Suprapubic skin (tissue), 4 donors: ENCODE results near the gene DMRT1. TPM values are rescaled to one million over a fixed set of nuclear protein-coding genes. Genes with fewer than 3 reads are reported as not detected.
"Not testable (repeated sequence)": the region's sequence is repeated elsewhere in the genome, so short reads cannot be mapped to it uniquely, and the experiment has no call there.

Source experiments
- DNase-seq, 2 donors: peaks; one replicate each; pipeline ENCODE4 v3.0.0-alpha.2; 2019; ENCODE audit warnings: low spot score in 2 of 2
- H3K27ac ChIP-seq: fragments of 200-600 bp; sonication (generic); one replicate; pipeline ENCODE4 v1.5.1; 2019
- H3K27me3 ChIP-seq: fragments of 200-600 bp; sonication (generic); one replicate; pipeline ENCODE4 v1.5.1; 2019
- H3K36me3 ChIP-seq: fragments of 200-600 bp; sonication (generic); one replicate; pipeline ENCODE4 v1.5.1; 2019
- H3K4me1 ChIP-seq: fragments of 200-600 bp; sonication (generic); one replicate; pipeline ENCODE4 v1.5.1; 2019
- H3K4me3 ChIP-seq: fragments of 200-600 bp; sonication (generic); one replicate; pipeline ENCODE4 v1.5.1; 2019; ENCODE audit warnings: mild to moderate bottlenecking
- H3K9me3 ChIP-seq: fragments of 200-600 bp; sonication (generic); one replicate; pipeline ENCODE4 v1.5.1; 2019
- EP300 ChIP-seq: sonication (generic); formaldehyde crosslinking; IDR thresholded peaks from one replicate; pipeline ENCODE4 v1.6.1; 2017; ENCODE audit warnings: antibody characterized with exemption
- POLR2A ChIP-seq, 2 donors: fragments of 450-650 bp; IDR thresholded peaks; one replicate each; pipeline ENCODE4 v1.6.1; 2017; ENCODE audit warnings: antibody characterized with exemption in 2 of 2, mild to moderate bottlenecking in 2 of 2, moderate library complexity in 2 of 2
- POLR2AphosphoS5 ChIP-seq, 3 donors: sonication (generic); formaldehyde crosslinking; IDR thresholded peaks; one replicate each; pipeline ENCODE4 v1.6.1; 2017; ENCODE audit warnings: antibody characterized with exemption in 3 of 3
- WGBS: methylation state at CpG from one replicate; pipeline ENCODE4 v1.1.5; 2018; 5-methylcytosine and 5-hydroxymethylcytosine counted together
- total RNA-seq, 4 donors: library from RNA; depleted of rRNA; stranded (reverse); fragments of >200 nt; gene quantifications; one replicate each; pipeline ENCODE4 v1.1.0, GENCODE V29; 2016
- TF ChIP-seq, protein P1 (sequence below), 2 donors: fragments of 200-600 bp in 1 of 2; fragments of 450-650 bp in 1 of 2; sonication (generic) in 1 of 2; IDR thresholded peaks; one replicate each; pipeline ENCODE4 v1.5.1; 2016 to 2019; ENCODE audit warnings: antibody characterized with exemption in 2 of 2, mild to moderate bottlenecking in 1 of 2, moderate library complexity in 1 of 2

DMRT1 gene
- total RNA-seq, 4 donors from 2014 or later = not detected

DNA sequence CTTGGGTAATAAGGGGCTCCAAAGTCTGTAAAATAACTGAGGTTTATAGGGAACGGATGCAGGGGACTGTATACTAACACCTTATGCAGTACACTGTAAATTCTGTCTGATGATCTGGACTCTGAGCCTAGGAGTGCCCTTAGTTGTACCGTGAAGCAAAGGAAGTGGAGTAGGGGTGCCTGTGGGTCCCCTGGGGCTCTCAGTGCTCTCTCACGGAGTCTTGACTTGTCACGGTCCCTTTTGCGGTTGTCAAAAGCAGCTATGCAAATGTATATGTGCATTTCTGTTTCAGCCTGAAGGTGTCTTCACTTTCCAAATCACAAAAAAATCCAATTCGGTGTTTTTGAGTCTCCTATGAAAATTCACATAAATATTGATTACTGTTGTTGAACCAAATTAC lies 17.8 kb downstream of the DMRT1 start:
- Histone ChIP-seq H3K4me1 (no peaks in the 10 kb centered on the region), H3K27ac (no peak overlapping the region), H3K36me3 (no peaks in the 10 kb centered on the region), H3K27me3 (peaks cover 11% of the 10 kb centered on the region), H3K4me3 (no peak overlapping the region), H3K9me3 (no peaks in the 10 kb centered on the region)
- no peak for TF ChIP-seq POLR2AphosphoS5 (IDR thresholded peaks at IDR 0.05)
- DNase-seq = no peak
- 43% methylated on average over 6 of the region's 6 CpGs for WGBS

DNA sequence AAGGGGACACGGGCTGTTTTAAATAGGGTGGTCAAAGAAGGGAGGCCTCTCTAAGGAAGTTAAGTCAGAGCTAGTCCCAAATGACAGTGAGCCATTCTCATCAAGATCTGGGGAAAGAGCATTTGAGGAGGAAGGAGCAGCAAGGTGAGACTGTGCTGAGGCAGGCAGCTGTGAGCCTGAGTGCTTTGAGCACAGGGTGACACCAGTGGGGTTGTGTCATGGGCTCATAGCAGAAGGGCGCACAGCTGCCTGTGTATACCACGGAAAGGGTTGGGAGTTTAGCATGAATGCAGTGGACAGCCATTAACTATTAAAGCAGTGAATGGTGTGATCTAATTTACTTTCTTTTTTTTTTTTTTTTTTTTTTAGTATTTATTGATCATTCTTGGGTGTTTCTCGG lies 19.2 kb downstream of the DMRT1 start:
- H3K27ac ChIP-seq = no peak overlapping the region
- H3K27me3 ChIP-seq = peaks cover 11% of the 10 kb centered on the region
- H3K4me3 ChIP-seq = no peak overlapping the region
- H3K9me3 ChIP-seq = no peaks in the 10 kb centered on the region
- TF ChIP-seq EP300 = no peak
- TF ChIP-seq, protein P1, sequence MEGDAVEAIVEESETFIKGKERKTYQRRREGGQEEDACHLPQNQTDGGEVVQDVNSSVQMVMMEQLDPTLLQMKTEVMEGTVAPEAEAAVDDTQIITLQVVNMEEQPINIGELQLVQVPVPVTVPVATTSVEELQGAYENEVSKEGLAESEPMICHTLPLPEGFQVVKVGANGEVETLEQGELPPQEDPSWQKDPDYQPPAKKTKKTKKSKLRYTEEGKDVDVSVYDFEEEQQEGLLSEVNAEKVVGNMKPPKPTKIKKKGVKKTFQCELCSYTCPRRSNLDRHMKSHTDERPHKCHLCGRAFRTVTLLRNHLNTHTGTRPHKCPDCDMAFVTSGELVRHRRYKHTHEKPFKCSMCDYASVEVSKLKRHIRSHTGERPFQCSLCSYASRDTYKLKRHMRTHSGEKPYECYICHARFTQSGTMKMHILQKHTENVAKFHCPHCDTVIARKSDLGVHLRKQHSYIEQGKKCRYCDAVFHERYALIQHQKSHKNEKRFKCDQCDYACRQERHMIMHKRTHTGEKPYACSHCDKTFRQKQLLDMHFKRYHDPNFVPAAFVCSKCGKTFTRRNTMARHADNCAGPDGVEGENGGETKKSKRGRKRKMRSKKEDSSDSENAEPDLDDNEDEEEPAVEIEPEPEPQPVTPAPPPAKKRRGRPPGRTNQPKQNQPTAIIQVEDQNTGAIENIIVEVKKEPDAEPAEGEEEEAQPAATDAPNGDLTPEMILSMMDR (IDR thresholded peaks at IDR 0.05) = no peak
- TF ChIP-seq POLR2AphosphoS5 (IDR thresholded peaks at IDR 0.05) = no peak
- no peak for TF ChIP-seq POLR2A (IDR thresholded peaks at IDR 0.05)
- no peaks in the 10 kb centered on the region for H3K4me1 ChIP-seq
- no peaks in the 10 kb centered on the region for H3K36me3 ChIP-seq
- DNase-seq = no peak
- 84% methylated on average over 4 of the region's 4 CpGs for WGBS

DNA sequence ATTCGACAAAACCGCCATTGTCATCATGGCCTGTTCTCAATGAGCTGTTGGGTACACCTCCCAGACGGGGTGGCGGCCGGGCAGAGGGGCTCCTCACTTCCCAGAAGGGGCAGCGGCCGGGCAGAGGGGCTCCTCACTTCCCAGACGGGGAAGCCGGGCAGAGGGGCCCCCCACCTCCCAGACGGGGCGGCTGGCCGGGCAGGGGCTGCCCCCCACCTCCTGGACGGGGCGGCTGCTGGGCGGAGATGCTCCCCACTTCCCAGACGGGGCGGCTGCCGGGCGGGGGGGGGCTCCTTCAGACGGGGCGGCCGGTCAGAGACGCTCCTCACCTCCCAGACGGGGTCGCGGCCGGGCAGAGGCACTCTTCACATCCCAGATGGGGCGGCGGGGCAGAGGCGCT lies 20.0 kb downstream of the DMRT1 start:
- not testable (repeated sequence) for H3K9me3 ChIP-seq, H3K27ac ChIP-seq, DNase-seq, H3K36me3 ChIP-seq, H3K4me1 ChIP-seq, H3K4me3 ChIP-seq
- over 99% methylated on average over 22 of the region's 30 CpGs for WGBS
- H3K27me3 ChIP-seq = peaks cover 11% of the 10 kb centered on the region

DNA sequence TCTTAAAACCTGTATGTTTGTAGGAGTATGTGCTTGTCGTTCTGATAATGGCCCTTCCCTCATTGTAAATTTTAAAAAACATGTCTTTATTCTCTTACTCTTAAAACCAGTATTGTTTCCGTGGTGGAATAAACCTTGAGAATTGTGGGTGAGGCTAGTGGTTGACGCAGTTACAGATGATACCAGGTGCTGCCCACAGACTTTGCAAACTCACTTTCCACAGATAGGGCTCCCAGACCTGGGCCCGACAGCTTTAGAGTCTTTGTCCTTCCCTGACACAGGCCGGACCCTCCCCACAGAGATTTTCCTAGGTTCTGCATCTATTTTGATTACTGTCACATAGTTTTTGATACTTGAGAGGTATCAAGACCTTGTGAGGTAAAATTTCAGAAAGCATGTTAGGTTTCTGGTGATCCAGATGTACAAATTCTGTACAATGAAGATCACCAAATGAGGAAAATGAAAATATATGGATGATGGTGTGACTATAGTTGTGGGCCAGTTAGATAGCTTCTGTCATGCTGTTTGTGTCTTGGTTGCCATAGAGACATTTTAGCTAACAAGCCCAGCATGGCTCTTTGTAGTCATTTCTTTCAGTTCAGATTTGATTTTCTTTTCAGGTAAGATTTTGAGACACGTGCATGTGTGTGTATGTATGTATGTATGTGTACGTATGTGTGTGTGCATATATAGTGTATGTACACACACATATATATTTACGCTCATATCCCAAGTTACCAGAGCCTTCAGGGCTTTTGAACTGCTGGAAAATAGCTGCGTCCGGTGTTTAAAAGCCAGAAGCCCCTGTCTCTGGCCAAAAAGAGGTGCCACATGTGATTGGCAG lies 33.8 kb downstream of the DMRT1 start:
- WGBS = 74% methylated on average over 10 of the region's 10 CpGs
- no peak overlapping the region for H3K27ac ChIP-seq
- no peaks in the 10 kb centered on the region for H3K9me3 ChIP-seq
- H3K36me3 ChIP-seq = no peaks in the 10 kb centered on the region
- DNase-seq = no peak
- no peaks in the 10 kb centered on the region for H3K4me1 ChIP-seq
- no peak overlapping the region for H3K4me3 ChIP-seq
- peaks cover 4% of the 10 kb centered on the region for H3K27me3 ChIP-seq
- TF ChIP-seq POLR2A (IDR thresholded peaks at IDR 0.05) (no peak), POLR2AphosphoS5 (IDR thresholded peaks at IDR 0.05) (no peak), EP300 (no peak)
- TF ChIP-seq, protein P1 (IDR thresholded peaks at IDR 0.05) = no peak

DNA sequence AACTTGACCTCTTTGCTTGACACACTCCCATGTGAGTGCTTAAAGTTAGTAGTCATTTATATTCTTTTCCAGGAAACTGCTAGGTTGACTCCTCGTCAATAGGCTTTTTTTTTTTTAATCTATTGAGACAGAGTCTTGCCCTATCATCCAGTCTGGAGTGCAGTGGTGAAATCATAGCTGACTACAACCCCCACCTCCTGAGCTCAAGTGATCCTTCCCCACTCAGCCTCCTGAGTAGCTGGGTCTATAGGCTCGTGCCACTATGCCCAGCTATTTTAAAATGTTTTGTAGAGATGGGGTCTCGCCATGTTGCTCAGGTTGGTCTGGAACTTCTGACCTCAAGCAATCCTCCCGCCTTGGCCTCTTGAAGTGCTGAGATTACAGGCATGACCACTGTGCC lies 34.9 kb downstream of the DMRT1 start:
- peaks cover 8% of the 10 kb centered on the region for H3K27me3 ChIP-seq
- H3K27ac ChIP-seq = no peak overlapping the region
- no peak for DNase-seq
- WGBS = 89% methylated on average over 4 of the region's 4 CpGs
- no peaks in the 10 kb centered on the region for H3K9me3 ChIP-seq
- H3K4me3 ChIP-seq = no peak overlapping the region
- no peaks in the 10 kb centered on the region for H3K4me1 ChIP-seq
- TF ChIP-seq, protein P1 (IDR thresholded peaks at IDR 0.05) = no peak
- TF ChIP-seq POLR2AphosphoS5 (IDR thresholded peaks at IDR 0.05) (no peak), EP300 (no peak), POLR2A (IDR thresholded peaks at IDR 0.05) (no peak)
- H3K36me3 ChIP-seq = no peaks in the 10 kb centered on the region

DNA sequence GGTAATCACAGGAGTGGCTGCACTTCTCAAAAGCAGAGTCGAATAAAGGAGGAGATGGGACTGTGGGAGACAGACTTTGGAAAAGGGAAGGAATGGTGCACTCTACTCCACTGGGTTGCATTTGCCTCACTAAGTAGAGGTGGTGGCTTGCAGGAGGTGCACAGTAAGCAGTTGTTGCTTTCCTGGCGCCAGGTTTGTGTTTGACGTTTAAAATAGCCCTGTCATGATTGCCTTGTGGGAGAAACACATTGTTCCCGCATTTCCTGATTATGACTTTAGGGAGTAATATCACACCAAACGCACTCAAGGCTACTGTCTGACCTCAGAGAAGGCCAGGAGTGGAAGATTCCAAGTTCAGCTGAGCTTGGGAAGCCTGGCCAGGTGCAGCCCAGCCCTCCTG lies 36.7 kb downstream of the DMRT1 start:
- Histone ChIP-seq H3K36me3 (no peaks in the 10 kb centered on the region), H3K4me3 (no peak overlapping the region), H3K9me3 (no peaks in the 10 kb centered on the region), H3K4me1 (no peaks in the 10 kb centered on the region), H3K27ac (no peak overlapping the region), H3K27me3 (peaks cover 12% of the 10 kb centered on the region)
- DNase-seq = no peak
- TF ChIP-seq POLR2AphosphoS5 (IDR thresholded peaks at IDR 0.05) (no peak), POLR2A (IDR thresholded peaks at IDR 0.05) (no peak), EP300 (no peak)
- TF ChIP-seq, protein P1 (IDR thresholded peaks at IDR 0.05) = no peak
- 35% methylated on average over 5 of the region's 5 CpGs for WGBS
